Esophagus muscularis mucosa (tissue), 4 donors: ENCODE measurements around the gene NECTIN1.

Experiments
- EP300 ChIP-seq: sonication (generic); formaldehyde crosslinking; IDR thresholded peaks from one replicate; pipeline ENCODE4 v1.6.1; 2017; ENCODE audit warnings: antibody characterized with exemption
- POLR2AphosphoS5 ChIP-seq, 2 donors: sonication (generic); formaldehyde crosslinking; IDR thresholded peaks; one replicate each; pipeline ENCODE4 v1.6.1; 2017; ENCODE audit warnings: antibody characterized with exemption in 2 of 2
- TF ChIP-seq, protein P1 (sequence below), 3 experiments: fragments of 200-600 bp in 2 of 3; fragments of 450-650 bp in 1 of 3; sonication (generic) in 2 of 3; IDR thresholded peaks; one replicate each; pipeline ENCODE4 v1.5.1; 2017 to 2019; ENCODE audit warnings: antibody characterized with exemption in 3 of 3, mild to moderate bottlenecking in 2 of 3, moderate library complexity in 1 of 3

DNA sequence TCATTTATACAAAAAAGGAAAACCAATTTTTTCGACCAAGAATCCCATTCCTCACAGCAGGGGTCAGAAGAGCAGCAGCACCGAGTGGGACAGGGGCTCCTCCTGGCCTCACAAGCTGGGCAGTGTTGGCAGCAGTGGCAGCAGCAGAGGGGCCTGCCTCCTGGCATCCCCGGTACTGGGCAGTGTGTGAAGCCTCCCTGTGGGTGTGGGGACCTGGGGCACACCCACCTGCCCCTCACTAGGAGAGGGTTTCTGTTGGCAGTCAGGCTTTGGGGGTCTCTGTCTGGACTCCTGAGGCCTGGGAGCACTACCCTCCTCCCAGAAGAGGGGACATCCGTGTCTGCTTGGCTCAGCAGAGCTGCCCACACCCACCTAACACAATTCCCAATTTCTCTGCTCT lies 67.8 kb downstream of the NECTIN1 start:
- TF ChIP-seq, protein P1, sequence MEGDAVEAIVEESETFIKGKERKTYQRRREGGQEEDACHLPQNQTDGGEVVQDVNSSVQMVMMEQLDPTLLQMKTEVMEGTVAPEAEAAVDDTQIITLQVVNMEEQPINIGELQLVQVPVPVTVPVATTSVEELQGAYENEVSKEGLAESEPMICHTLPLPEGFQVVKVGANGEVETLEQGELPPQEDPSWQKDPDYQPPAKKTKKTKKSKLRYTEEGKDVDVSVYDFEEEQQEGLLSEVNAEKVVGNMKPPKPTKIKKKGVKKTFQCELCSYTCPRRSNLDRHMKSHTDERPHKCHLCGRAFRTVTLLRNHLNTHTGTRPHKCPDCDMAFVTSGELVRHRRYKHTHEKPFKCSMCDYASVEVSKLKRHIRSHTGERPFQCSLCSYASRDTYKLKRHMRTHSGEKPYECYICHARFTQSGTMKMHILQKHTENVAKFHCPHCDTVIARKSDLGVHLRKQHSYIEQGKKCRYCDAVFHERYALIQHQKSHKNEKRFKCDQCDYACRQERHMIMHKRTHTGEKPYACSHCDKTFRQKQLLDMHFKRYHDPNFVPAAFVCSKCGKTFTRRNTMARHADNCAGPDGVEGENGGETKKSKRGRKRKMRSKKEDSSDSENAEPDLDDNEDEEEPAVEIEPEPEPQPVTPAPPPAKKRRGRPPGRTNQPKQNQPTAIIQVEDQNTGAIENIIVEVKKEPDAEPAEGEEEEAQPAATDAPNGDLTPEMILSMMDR (IDR thresholded peaks at IDR 0.05) = no peak
- TF ChIP-seq POLR2AphosphoS5 (IDR thresholded peaks at IDR 0.05) (no peak), EP300 (no peak)
